Activated T-helper 17 cell treated with anti-CD3 and anti-CD28 coated beads, Interleukin-2, amount 50 U/mL, for 72 hours (primary cell): ENCODE measurements around the gene CDV3. TPM values are rescaled to one million over a fixed set of nuclear protein-coding genes. Genes with fewer than 3 reads are reported as not detected.
"Not testable (repeated sequence)": the region's sequence is repeated elsewhere in the genome, so short reads cannot be mapped to it uniquely, and the experiment has no call there.

Experiments used
- ATAC-seq: fragments of 150-1000 bp; cut with Tn5 transposase; replicated peaks from 2 replicates; pipeline ENCODE4 v1.10.0; 2021; ENCODE audit warnings: mild to moderate bottlenecking, moderate library complexity
- H3K27ac Mint-ChIP-seq: one replicate; pipeline ENCODE4 v1.8.0; 2022; ENCODE audit warnings: mixed read lengths
- H3K27me3 Mint-ChIP-seq: one replicate; pipeline ENCODE4 v1.8.0; 2022; ENCODE audit warnings: mixed read lengths
- H3K36me3 Mint-ChIP-seq: one replicate; pipeline ENCODE4 v1.8.0; 2022; ENCODE audit warnings: low read depth, mild to moderate bottlenecking, mixed read lengths
- H3K4me1 Mint-ChIP-seq: one replicate; pipeline ENCODE4 v1.8.0; 2022; ENCODE audit warnings: mixed read lengths
- H3K4me3 Mint-ChIP-seq: one replicate; pipeline ENCODE4 v1.8.0; 2022; ENCODE audit warnings: mild to moderate bottlenecking, mixed read lengths
- H3K9me3 Mint-ChIP-seq: one replicate; pipeline ENCODE4 v1.8.0; 2022; ENCODE audit warnings: mixed read lengths
- total RNA-seq, 2 donors: library from RNA; stranded (reverse); gene quantifications; one replicate each; pipeline ENCODE4 v1.2.3, GENCODE V29; 2022

Gene CDV3
- total RNA-seq, 2 donors from 2014 or later: 131 to 245 TPM

- no peak overlapping the region for H3K27ac Mint-ChIP-seq
- H3K9me3 Mint-ChIP-seq: no peaks in the 10 kb centered on the region
- H3K4me1 Mint-ChIP-seq: no peaks in the 10 kb centered on the region
- no peaks in the 10 kb centered on the region for H3K36me3 Mint-ChIP-seq
- no peak overlapping the region for H3K4me3 Mint-ChIP-seq
- H3K27me3 Mint-ChIP-seq: no peaks in the 10 kb centered on the region
- no peak for ATAC-seq
Observed at GRCh38 chr3:133548090-133548489, 25.4 kb upstream of the CDV3 start.

GRCh38 chr3:133549565-133549964, 23.9 kb upstream of the CDV3 start:
- no peaks in the 10 kb centered on the region for H3K4me1 Mint-ChIP-seq
- H3K36me3 Mint-ChIP-seq: no peaks in the 10 kb centered on the region
- no peak overlapping the region for H3K4me3 Mint-ChIP-seq
- H3K27ac Mint-ChIP-seq: no peak overlapping the region
- H3K9me3 Mint-ChIP-seq: no peaks in the 10 kb centered on the region
- no peaks in the 10 kb centered on the region for H3K27me3 Mint-ChIP-seq
- ATAC-seq: no peak

DNA sequence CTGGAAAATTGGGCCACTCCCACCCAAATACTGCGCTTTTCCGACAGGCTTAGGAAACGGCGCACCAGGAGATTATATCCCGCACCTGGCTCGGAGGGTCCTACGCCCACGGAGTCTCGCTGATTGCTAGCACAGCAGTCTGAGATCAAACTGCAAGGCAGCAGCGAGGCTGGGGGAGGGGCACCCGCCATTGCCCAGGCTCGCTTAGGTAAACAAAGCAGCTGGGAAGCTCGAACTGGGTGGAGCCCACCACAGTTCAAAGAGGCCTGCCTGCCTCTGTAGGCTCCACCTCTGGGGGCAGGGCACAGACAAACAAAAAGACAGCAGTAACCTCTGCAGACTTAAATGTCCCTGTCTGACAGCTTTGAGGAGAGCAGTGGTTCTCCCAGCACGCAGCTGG, 21.9 kb upstream of the CDV3 start:
- not testable (repeated sequence) for ATAC-seq, H3K4me1 Mint-ChIP-seq, H3K27me3 Mint-ChIP-seq, H3K27ac Mint-ChIP-seq, H3K4me3 Mint-ChIP-seq, H3K9me3 Mint-ChIP-seq, H3K36me3 Mint-ChIP-seq

DNA sequence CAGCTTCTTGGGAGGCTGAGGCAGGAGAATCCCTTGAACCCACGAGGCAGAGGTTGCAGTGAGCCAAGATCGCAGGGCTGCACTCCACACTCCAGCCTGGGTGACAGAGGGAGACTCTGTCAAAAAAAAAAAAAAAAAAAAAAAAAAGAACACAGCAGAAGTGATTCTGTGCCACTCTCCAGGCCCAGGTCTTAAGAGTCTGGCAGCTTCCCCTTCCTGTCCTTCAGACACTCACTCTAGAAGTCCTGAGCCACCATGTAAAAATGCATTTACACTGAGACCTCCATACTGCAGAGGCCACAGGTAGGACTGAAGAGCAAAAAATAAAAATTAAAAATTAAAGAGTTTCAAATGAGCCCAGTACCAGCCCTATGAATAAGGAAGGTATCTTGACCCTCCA, 11.8 kb upstream of the CDV3 start:
- Mint-ChIP-seq H3K36me3 (no peaks in the 10 kb centered on the region), H3K4me1 (no peaks in the 10 kb centered on the region), H3K9me3 (no peaks in the 10 kb centered on the region), H3K27ac (no peak overlapping the region), H3K4me3 (no peak overlapping the region), H3K27me3 (no peaks in the 10 kb centered on the region)
- ATAC-seq: no peak

- no peaks in the 10 kb centered on the region for H3K27me3 Mint-ChIP-seq
- no peak for ATAC-seq
- H3K9me3 Mint-ChIP-seq: no peaks in the 10 kb centered on the region
- no peak overlapping the region for H3K27ac Mint-ChIP-seq
- no peaks in the 10 kb centered on the region for H3K4me1 Mint-ChIP-seq
- no peak overlapping the region for H3K4me3 Mint-ChIP-seq
- no peaks in the 10 kb centered on the region for H3K36me3 Mint-ChIP-seq
Observed at GRCh38 chr3:133562376-133562775, 11.1 kb upstream of the CDV3 start.

DNA sequence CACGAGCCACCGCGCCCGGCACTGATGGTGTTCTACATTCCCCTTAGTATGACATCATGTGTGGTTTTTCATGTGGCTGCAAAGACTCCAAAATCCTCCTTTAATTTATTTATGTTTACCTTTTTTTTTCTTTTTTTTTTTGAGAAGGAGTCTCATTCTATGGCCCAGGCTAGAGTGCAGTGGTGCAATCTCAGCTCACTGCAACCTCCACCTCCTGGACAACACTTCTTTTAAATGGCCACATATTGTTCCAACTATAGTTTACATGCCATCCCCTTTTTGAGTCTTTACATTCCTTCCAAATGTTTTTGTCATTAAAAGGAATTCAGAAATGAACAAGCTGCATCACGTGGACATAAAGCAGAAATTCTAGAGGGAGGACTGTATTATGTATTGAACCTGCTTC, 10.3 kb upstream of the CDV3 start:
- H3K36me3 Mint-ChIP-seq: no peaks in the 10 kb centered on the region
- H3K9me3 Mint-ChIP-seq: no peaks in the 10 kb centered on the region
- H3K4me1 Mint-ChIP-seq: peaks cover 4% of the 10 kb centered on the region
- no peak for ATAC-seq
- no peaks in the 10 kb centered on the region for H3K27me3 Mint-ChIP-seq
- no peak overlapping the region for H3K4me3 Mint-ChIP-seq
- H3K27ac Mint-ChIP-seq: no peak overlapping the region

DNA sequence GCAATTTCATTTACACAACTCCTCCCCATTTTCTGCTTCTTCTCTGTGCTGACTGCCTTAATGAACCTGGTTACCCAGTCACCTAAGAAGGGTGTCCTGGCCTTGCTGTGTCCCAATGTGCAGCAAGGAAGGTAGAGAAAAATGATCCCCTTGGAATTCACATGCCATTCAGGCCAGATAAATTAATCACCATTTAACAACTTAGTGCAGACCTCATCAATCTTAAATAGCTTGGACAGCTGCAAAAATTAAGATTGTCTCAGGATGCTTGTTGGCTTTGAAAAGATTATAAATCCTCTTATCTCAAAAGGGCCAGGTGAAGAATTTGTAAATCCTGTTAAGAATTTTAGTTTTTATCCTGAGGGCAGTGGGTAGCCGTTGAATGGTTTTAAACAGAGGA, 9.7 kb upstream of the CDV3 start:
- H3K27ac Mint-ChIP-seq: no peak overlapping the region
- no peak overlapping the region for H3K4me3 Mint-ChIP-seq
- H3K36me3 Mint-ChIP-seq: no peaks in the 10 kb centered on the region
- no peaks in the 10 kb centered on the region for H3K27me3 Mint-ChIP-seq
- peaks cover 7% of the 10 kb centered on the region for H3K4me1 Mint-ChIP-seq
- H3K9me3 Mint-ChIP-seq: no peaks in the 10 kb centered on the region
- ATAC-seq: no peak

DNA sequence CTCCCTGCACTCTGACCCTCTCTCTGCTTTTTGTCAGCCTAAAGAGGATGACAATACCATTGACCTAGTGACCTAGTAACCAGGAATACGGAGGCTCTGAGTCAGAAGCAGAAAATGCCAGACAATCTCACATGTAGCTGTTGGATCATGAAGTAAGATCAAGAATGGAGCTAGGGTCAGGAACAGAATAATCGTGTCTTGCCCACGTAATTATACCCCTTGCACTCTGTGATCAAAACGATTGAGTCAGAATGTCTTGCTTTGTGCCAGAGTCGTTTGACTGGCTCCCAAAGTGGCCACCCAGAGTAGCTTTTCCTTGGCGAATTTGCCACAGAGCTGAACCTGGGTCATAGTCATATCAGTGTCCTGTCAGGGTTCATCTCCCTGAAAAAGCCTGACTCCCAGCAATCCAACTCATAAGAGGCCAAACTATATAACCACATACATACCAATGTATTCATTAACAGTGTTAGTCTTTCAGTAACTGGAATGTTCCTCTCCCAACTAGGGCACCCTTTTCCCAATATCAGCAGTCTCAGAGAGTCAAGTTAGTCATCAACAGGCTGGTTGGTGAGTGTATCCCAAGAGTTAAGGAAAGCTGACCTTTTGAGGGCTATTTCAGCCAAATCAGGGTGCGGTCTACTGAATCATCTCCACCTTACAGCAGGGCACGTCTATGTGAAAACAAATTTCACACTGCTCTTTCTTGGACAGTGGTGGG, 5.0 kb upstream of the CDV3 start:
- ATAC-seq: peak; percentile 1
- Mint-ChIP-seq H3K27me3 (no peaks in the 10 kb centered on the region), H3K4me1 (peaks cover 12% of the 10 kb centered on the region), H3K36me3 (peaks cover 6% of the 10 kb centered on the region), H3K9me3 (no peaks in the 10 kb centered on the region), H3K27ac (peak overlapping the region; percentile 4), H3K4me3 (no peak overlapping the region)

DNA sequence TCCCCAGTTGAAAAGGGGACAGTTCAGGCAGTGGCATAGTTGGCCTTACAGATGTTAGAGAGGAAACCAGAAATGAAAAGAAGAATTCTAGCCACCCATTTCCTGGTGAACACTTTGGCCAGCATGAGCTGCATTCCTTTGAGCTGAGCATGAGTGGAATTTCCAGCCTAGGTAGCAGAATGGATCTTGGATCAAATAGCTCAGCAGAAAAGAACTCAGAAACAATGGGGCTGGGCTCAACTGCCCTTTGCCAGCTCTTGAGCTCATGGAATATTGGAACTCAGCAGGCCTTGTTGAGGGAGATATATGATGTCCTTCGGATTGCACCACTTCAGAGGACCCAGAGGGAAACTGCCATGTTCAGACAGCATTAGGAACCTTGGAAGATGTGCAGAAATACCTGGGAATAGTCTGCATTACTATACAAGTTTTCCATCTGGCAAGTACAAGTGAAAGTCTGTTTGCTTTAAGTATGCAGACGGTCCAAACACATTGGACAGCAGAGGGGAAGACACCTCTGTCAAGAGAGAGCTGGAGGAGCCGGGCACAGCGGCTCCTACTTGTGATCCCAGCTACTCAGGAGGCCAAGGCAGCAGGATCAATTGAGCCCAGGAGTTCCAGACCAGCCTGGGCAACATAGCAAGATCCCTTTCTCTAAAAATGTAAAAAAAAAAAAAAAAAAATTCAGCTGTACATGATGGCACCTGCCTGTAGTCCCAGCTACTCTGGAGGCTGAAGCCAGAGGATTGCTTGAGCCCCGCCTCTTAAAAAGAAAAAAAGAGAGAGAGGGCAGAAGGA, 3.1 kb upstream of the CDV3 start:
- H3K27ac Mint-ChIP-seq: no peak overlapping the region
- H3K36me3 Mint-ChIP-seq: peaks cover 17% of the 10 kb centered on the region
- no peaks in the 10 kb centered on the region for H3K9me3 Mint-ChIP-seq
- H3K4me1 Mint-ChIP-seq: peaks cover 12% of the 10 kb centered on the region
- H3K4me3 Mint-ChIP-seq: no peak overlapping the region
- no peaks in the 10 kb centered on the region for H3K27me3 Mint-ChIP-seq
- no peak for ATAC-seq

GRCh38 chr3:133570937-133571320, 2.6 kb upstream of the CDV3 start:
- Mint-ChIP-seq H3K4me1 (peaks cover 15% of the 10 kb centered on the region), H3K27me3 (no peaks in the 10 kb centered on the region), H3K9me3 (no peaks in the 10 kb centered on the region), H3K27ac (peak overlapping the region; percentile 98), H3K36me3 (peaks cover 23% of the 10 kb centered on the region), H3K4me3 (peak overlapping the region; percentile 98)
- ATAC-seq: no peak

GRCh38 chr3:133572158-133573053, 1.1 kb upstream of the CDV3 start:
- no peak for ATAC-seq
- Mint-ChIP-seq H3K4me3 (peak overlapping the region; percentile 98), H3K27ac (peak overlapping the region; percentile 98), H3K27me3 (no peaks in the 10 kb centered on the region), H3K36me3 (peaks cover 38% of the 10 kb centered on the region), H3K4me1 (peaks cover 25% of the 10 kb centered on the region), H3K9me3 (no peaks in the 10 kb centered on the region)

DNA sequence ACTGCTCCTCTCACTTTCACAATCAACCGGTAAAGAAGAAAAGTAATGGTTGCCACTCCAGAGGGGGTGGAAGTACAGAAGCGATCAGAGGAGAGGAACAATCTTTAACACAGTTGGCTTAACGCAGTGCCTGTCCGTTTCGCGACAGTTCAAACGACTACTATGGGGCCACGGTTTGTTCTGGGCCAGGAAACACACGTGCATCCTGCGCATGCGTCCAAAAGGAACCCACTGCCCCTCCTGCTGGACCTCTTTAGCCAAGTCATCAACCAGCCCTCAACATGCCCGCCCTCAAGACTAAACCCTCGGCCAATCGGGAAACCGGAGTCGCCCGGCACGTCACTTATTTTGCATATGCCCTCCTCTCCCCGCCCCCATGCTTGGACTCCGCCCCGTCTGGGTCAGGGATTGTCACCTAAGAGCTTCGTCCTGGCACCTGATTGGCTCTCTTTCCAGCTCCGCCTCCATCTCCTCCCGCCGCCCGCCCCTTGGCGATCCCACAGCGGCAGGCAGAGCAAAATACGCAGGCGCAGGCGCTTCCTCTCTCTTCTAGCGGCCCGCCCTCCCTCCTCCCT, 345 bp upstream of the CDV3 start:
- H3K9me3 Mint-ChIP-seq: no peaks in the 10 kb centered on the region
- H3K27me3 Mint-ChIP-seq: no peaks in the 10 kb centered on the region
- peak; percentile 81 for ATAC-seq
- peak overlapping the region; percentile 98 for H3K4me3 Mint-ChIP-seq
- peaks cover 29% of the 10 kb centered on the region for H3K4me1 Mint-ChIP-seq
- H3K27ac Mint-ChIP-seq: peak overlapping the region; percentile 98
- peaks cover 45% of the 10 kb centered on the region for H3K36me3 Mint-ChIP-seq

GRCh38 chr3:133574260-133574881, 885 bp downstream of the CDV3 start:
- peaks cover 58% of the 10 kb centered on the region for H3K36me3 Mint-ChIP-seq
- peaks cover 31% of the 10 kb centered on the region for H3K4me1 Mint-ChIP-seq
- H3K9me3 Mint-ChIP-seq: no peaks in the 10 kb centered on the region
- H3K27ac Mint-ChIP-seq: peak overlapping the region; percentile 95
- no peaks in the 10 kb centered on the region for H3K27me3 Mint-ChIP-seq
- peak; percentile 66 for ATAC-seq
- peak overlapping the region; percentile 92 for H3K4me3 Mint-ChIP-seq

GRCh38 chr3:133575086-133575485, 1.6 kb downstream of the CDV3 start:
- Mint-ChIP-seq H3K27ac (peak overlapping the region; percentile 95), H3K4me3 (peak overlapping the region; percentile 92), H3K9me3 (no peaks in the 10 kb centered on the region), H3K4me1 (peaks cover 31% of the 10 kb centered on the region), H3K36me3 (peaks cover 65% of the 10 kb centered on the region), H3K27me3 (no peaks in the 10 kb centered on the region)
- no peak for ATAC-seq
